ENCODE data around the gene ZNF385B. TPM values are rescaled to one million over a fixed set of nuclear protein-coding genes. Genes with fewer than 3 reads are reported as not detected.

Gene ZNF385B
- total RNA-seq, 4 donors from 2014 or later: 1.6 to 7.4 (median 3.9) TPM; not detected in 1

- Histone ChIP-seq H3K27ac (no peak overlapping the region), H3K9me3 (no peaks in the 10 kb centered on the region), H3K36me3 (no peaks in the 10 kb centered on the region), H3K27me3 (no peaks in the 10 kb centered on the region), H3K4me3 (no peak overlapping the region), H3K4me1 (no peaks in the 10 kb centered on the region)
- DNase-seq: no peak
- TF ChIP-seq POLR2A (IDR thresholded peaks at IDR 0.05): no peak
- no peak for TF ChIP-seq CTCF (IDR thresholded peaks at IDR 0.05)
Measured at GRCh38 chr2:179771791-179772190, 89.6 kb downstream of the ZNF385B start.

GRCh38 chr2:179770029-179770428 lies 91.4 kb downstream of the ZNF385B start:
- H3K4me3 ChIP-seq: no peak overlapping the region
- no peak for DNase-seq
- H3K9me3 ChIP-seq: no peaks in the 10 kb centered on the region
- H3K4me1 ChIP-seq: no peaks in the 10 kb centered on the region
- H3K27me3 ChIP-seq: no peaks in the 10 kb centered on the region
- no peaks in the 10 kb centered on the region for H3K36me3 ChIP-seq
- TF ChIP-seq POLR2A (IDR thresholded peaks at IDR 0.05): no peak
- TF ChIP-seq CTCF (IDR thresholded peaks at IDR 0.05): no peak
- no peak overlapping the region for H3K27ac ChIP-seq

DNA sequence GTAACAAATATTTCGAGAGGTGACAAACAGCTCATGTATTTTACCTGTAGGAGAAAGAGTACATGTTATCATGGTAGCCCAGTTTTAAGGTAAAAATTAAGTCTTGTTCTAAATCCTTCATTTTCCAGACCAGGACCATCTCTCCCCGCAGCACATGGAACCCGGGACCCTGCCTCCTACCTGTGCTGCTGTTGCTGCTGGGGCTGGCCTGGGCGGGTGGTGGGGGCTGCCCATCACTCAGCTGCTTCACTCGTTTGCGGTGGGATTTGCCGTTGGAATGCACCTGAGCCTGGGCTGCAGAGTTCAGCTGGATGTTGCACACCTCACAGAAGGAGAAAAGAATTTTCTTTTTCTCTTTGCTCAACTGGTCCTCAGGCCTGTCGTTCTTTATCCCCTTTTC lies 92.1 kb downstream of the ZNF385B start:
- H3K9me3 ChIP-seq: no peaks in the 10 kb centered on the region
- no peak overlapping the region for H3K27ac ChIP-seq
- no peaks in the 10 kb centered on the region for H3K27me3 ChIP-seq
- H3K36me3 ChIP-seq: no peaks in the 10 kb centered on the region
- no peaks in the 10 kb centered on the region for H3K4me1 ChIP-seq
- no peak for TF ChIP-seq CTCF (IDR thresholded peaks at IDR 0.05)
- TF ChIP-seq POLR2A (IDR thresholded peaks at IDR 0.05): no peak
- DNase-seq: no peak
- H3K4me3 ChIP-seq: no peak overlapping the region

DNA sequence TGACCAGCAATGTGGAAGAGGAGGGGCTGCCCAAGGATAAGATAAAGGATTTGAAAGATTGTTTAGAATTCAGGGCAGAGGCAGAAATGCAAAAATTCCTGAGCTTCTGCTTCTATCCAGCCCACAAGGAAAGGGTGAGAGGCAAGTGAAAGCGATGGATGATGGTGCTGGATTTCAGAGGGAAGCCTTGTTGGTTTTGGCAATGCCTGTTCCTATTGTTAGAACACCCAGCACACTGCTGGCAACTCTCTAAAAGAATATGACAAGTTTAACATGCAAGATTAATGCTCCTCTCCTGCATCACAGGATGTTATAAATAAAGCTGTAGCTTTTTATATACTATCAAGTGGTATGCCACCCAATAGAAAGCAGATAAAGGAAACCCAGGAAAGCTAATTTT lies 92.6 kb downstream of the ZNF385B start:
- H3K27me3 ChIP-seq: no peaks in the 10 kb centered on the region
- DNase-seq: no peak
- no peak for TF ChIP-seq POLR2A (IDR thresholded peaks at IDR 0.05)
- TF ChIP-seq CTCF (IDR thresholded peaks at IDR 0.05): no peak
- no peaks in the 10 kb centered on the region for H3K9me3 ChIP-seq
- H3K27ac ChIP-seq: no peak overlapping the region
- H3K4me3 ChIP-seq: no peak overlapping the region
- no peaks in the 10 kb centered on the region for H3K36me3 ChIP-seq
- no peaks in the 10 kb centered on the region for H3K4me1 ChIP-seq

DNA sequence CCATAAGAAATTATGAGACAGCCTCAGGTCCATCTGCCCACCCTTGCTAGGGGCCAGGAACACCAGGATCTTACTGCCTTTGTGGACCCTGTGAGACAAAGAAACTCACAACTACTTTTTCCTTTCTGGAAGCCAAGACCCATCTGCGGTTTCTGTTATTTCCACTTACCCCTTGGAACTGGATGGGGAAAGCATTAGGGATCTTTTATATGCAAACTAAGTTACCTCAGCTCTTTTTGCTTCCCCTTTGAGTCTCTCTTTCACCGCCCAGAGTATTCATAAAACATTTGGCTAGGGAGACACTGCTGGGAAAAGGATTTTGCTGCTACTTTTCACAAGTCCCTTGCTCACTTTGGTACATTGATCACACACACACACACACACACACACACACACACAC lies 95.7 kb downstream of the ZNF385B start:
- H3K4me3 ChIP-seq: no peak overlapping the region

More for the DNA sequence above, 95.7 kb downstream of the ZNF385B start:
- Histone ChIP-seq H3K36me3 (no peaks in the 10 kb centered on the region), H3K27ac (no peak overlapping the region), H3K9me3 (no peaks in the 10 kb centered on the region), H3K4me1 (no peaks in the 10 kb centered on the region), H3K27me3 (no peaks in the 10 kb centered on the region)
- no peak for TF ChIP-seq CTCF (IDR thresholded peaks at IDR 0.05)
- TF ChIP-seq POLR2A (IDR thresholded peaks at IDR 0.05): no peak
- no peak for DNase-seq

All from Peyer's patch (tissue), 4 donors.